NCI-H345 treated with DMSO at 0.1 percent for 48 hours (cell line): ENCODE results near the gene PRDM16.

Source experiments
- DNase-seq: peaks from one replicate; lab custom pipeline; 2025; ENCODE audit not compliant: unreplicated experiment; lab: John Stamatoyannopoulos, UW

The PRDM16 gene

GRCh38 chr1:3381901-3382300 is 312.9 kb downstream of the PRDM16 start:
- no peak for DNase-seq

- DNase-seq, result no peak
Measured at GRCh38 chr1:3382326-3383057, 313.5 kb downstream of the PRDM16 start.

- DNase-seq, result no peak
Measured at GRCh38 chr1:3383679-3384078, 314.7 kb downstream of the PRDM16 start.

- no peak for DNase-seq
Measured at GRCh38 chr1:3384407-3384806, 315.4 kb downstream of the PRDM16 start.

GRCh38 chr1:3386205-3387002 is 317.4 kb downstream of the PRDM16 start:
- DNase-seq, result no peak

- DNase-seq, result no peak
Measured at GRCh38 chr1:3387401-3387800, 318.4 kb downstream of the PRDM16 start.

GRCh38 chr1:3389093-3389833 is 320.3 kb downstream of the PRDM16 start:
- DNase-seq, result no peak

- DNase-seq, result no peak
Measured at GRCh38 chr1:3390291-3390690, 321.3 kb downstream of the PRDM16 start.

- DNase-seq, result no peak
Measured at GRCh38 chr1:3391711-3392110, 322.7 kb downstream of the PRDM16 start.

GRCh38 chr1:3393024-3393986 is 324.3 kb downstream of the PRDM16 start:
- no peak for DNase-seq

- DNase-seq, result no peak
Measured at GRCh38 chr1:3393987-3394920, 325.3 kb downstream of the PRDM16 start.

- DNase-seq, result no peak
Measured at GRCh38 chr1:3396411-3396810, 327.4 kb downstream of the PRDM16 start.

- no peak for DNase-seq
Measured at GRCh38 chr1:3397311-3397710, 328.3 kb downstream of the PRDM16 start.

- no peak for DNase-seq
Measured at GRCh38 chr1:3398396-3399140, 329.6 kb downstream of the PRDM16 start.

GRCh38 chr1:3399732-3400131 is 330.7 kb downstream of the PRDM16 start:
- DNase-seq, result no peak

- DNase-seq, result no peak
Measured at GRCh38 chr1:3401585-3402257, 332.7 kb downstream of the PRDM16 start.

- peak; percentile 28 for DNase-seq
Measured at GRCh38 chr1:3402258-3403010, 333.4 kb downstream of the PRDM16 start.

GRCh38 chr1:3403011-3403345 is 334.0 kb downstream of the PRDM16 start:
- DNase-seq, result peak; percentile 12
